Urinary bladder (tissue), 4 donors: Measurements from ENCODE around the gene KLRC3. TPM values are rescaled to one million over a fixed set of nuclear protein-coding genes. Genes with fewer than 3 reads are reported as not detected.

Source experiments
- DNase-seq: peaks from one replicate; pipeline ENCODE4 v3.0.0-alpha.2; 2015; ENCODE audit errors: extremely low spot score
- H3K27ac ChIP-seq: one replicate; pipeline ENCODE4 v1.5.1; 2013; ENCODE audit warnings: low read depth, mild to moderate bottlenecking, moderate library complexity
- H3K36me3 ChIP-seq: one replicate; pipeline ENCODE4 v1.6.1; 2013; ENCODE audit warnings: mild to moderate bottlenecking, moderate library complexity; ENCODE audit not compliant: insufficient read depth
- H3K4me1 ChIP-seq: one replicate; pipeline ENCODE4 v1.6.1; 2013; ENCODE audit warnings: mild to moderate bottlenecking, moderate library complexity; ENCODE audit not compliant: insufficient read depth
- H3K4me3 ChIP-seq: one replicate; pipeline ENCODE4 v1.5.1; 2013; ENCODE audit warnings: low read depth, low read length
- WGBS: extraction: QIAGEN DNeasy Blood & Tissue Kit; methylation state at CpG from one replicate; pipeline ENCODE4 v1.1.7; 2013; 5-methylcytosine and 5-hydroxymethylcytosine counted together
- polyA plus RNA-seq: library from polyadenylated mRNA; stranded (reverse); fragments of 200-250 nt; gene quantifications from one replicate; pipeline ENCODE4 v1.2.3, GENCODE V29; 2013
- total RNA-seq: library from RNA; depleted of rRNA; stranded (reverse); fragments of >200 nt; gene quantifications from one replicate; pipeline ENCODE4 v1.2.3, GENCODE V29; 2014
- donor health status: healthy with polysubstance abuse.
- donor health status: healthy.

Gene KLRC3
- total and polyA plus RNA-seq, 2 donors, result 0.49 to 0.69 TPM

DNA sequence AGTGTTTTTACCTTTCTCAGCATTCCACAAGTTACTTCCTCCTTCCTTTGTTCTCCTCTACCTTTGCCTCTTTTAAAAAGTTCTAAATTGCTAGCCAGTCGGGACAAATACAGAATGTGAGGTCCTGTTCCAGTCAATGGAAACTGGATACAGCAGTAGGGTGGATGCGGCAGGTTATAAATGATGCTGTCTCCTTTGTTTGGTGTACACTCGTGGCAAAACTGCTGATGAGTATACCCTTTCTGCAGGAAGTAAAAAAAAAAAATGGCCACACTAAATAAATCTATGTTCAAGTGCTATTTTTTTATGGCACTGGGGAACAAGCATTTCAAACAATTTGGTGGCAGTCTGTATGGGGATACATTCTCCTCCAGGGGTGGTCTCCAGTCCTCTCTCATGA lies 58.1 kb downstream of the KLRC3 start:
- DNase-seq, result no peak
- H3K4me3 ChIP-seq, result no peak overlapping the region
- WGBS, result 62% methylated on average over 3 of the region's 3 CpGs
- H3K27ac ChIP-seq, result peak overlapping the region; percentile 67
- no peaks in the 10 kb centered on the region for H3K4me1 ChIP-seq
- H3K36me3 ChIP-seq, result no peaks in the 10 kb centered on the region

Other genes starting within 250 kb of the KLRC3 start
- gene OLR1, start 248.5 kb downstream of the KLRC3 start, total RNA-seq, result 1.2 TPM
- 0.27 TPM for gene OLR1, start 248.5 kb downstream of the KLRC3 start, polyA plus RNA-seq
- 0.11 TPM for gene TMEM52B, start 241.6 kb downstream of the KLRC3 start, total RNA-seq
- gene TMEM52B, start 241.6 kb downstream of the KLRC3 start, polyA plus RNA-seq, result 0.11 TPM
- gene GABARAPL1, start 207.7 kb downstream of the KLRC3 start, total RNA-seq, result 38.0 TPM
- 138 TPM for gene GABARAPL1, start 207.7 kb downstream of the KLRC3 start, polyA plus RNA-seq
- gene KLRD1, start 112.7 kb downstream of the KLRC3 start, total RNA-seq, result 1.0 TPM
- gene KLRD1, start 112.7 kb downstream of the KLRC3 start, polyA plus RNA-seq, result 1.2 TPM
- gene KLRK1, start 30.6 kb downstream of the KLRC3 start, total RNA-seq, result 1.3 TPM
- gene KLRK1, start 30.6 kb downstream of the KLRC3 start, polyA plus RNA-seq, result 1.9 TPM
- gene KLRC4, start 10.8 kb downstream of the KLRC3 start, total RNA-seq, result 0.37 TPM
- gene KLRC4, start 10.8 kb downstream of the KLRC3 start, polyA plus RNA-seq, result 0.23 TPM
- gene KLRC2, start 15.4 kb upstream of the KLRC3 start, total RNA-seq, result 0.37 TPM
- 0.20 TPM for gene KLRC2, start 15.4 kb upstream of the KLRC3 start, polyA plus RNA-seq
- gene KLRC1, start 32.8 kb upstream of the KLRC3 start, total RNA-seq, result 2.4 TPM
- gene KLRC1, start 32.8 kb upstream of the KLRC3 start, polyA plus RNA-seq, result 0.82 TPM
- 1.1 TPM for gene EIF2S3B, start 85.3 kb upstream of the KLRC3 start, total RNA-seq
- 1.6 TPM for gene EIF2S3B, start 85.3 kb upstream of the KLRC3 start, polyA plus RNA-seq
- 49.6 TPM for gene MAGOHB, start 193.0 kb upstream of the KLRC3 start, total RNA-seq
- 18.0 TPM for gene MAGOHB, start 193.0 kb upstream of the KLRC3 start, polyA plus RNA-seq